NT2/D1 (cell line): Measurements from ENCODE around the gene CACNA1D.

Experiments
- DNase-seq: peaks from one replicate; pipeline ENCODE4 v3.0.0-alpha.2; 2011; ENCODE audit warnings: low read depth, low spot score
- H3K27me3 ChIP-seq: 2 replicates; pipeline ENCODE4 v1.6.0; 2011; ENCODE audit warnings: mild to moderate bottlenecking; ENCODE audit not compliant: insufficient read length, insufficient read depth
- H3K36me3 ChIP-seq: 2 replicates; pipeline ENCODE4 v1.6.1; 2011; ENCODE audit warnings: mild to moderate bottlenecking, low read length, mixed read lengths; ENCODE audit not compliant: insufficient read depth, insufficient read length
- H3K4me1 ChIP-seq: 2 replicates; pipeline ENCODE4 v1.5.1; 2011; ENCODE audit not compliant: insufficient read depth, insufficient read length
- H3K4me3 ChIP-seq: 2 replicates; pipeline ENCODE4 v1.5.1; 2011; ENCODE audit warnings: low read depth; ENCODE audit not compliant: insufficient read length
- H3K9ac ChIP-seq: 2 replicates; pipeline ENCODE4 v1.6.0; 2011; ENCODE audit warnings: low read depth; ENCODE audit not compliant: insufficient read length
- H3K9me3 ChIP-seq: 2 replicates; pipeline ENCODE4 v1.5.1; 2011; ENCODE audit warnings: mild to moderate bottlenecking, low read length; ENCODE audit not compliant: insufficient read depth
- SUZ12 ChIP-seq: IDR thresholded peaks from 2 replicates; pipeline ENCODE4 v1.6.1; 2011; ENCODE audit not compliant: insufficient read length, insufficient read depth; ENCODE audit errors: extremely low read depth
- YY1 ChIP-seq: IDR thresholded peaks from 2 replicates; pipeline ENCODE4 v1.6.1; 2011; ENCODE audit not compliant: insufficient read length, insufficient read depth
- ZNF274 ChIP-seq: IDR thresholded peaks from 2 replicates; pipeline ENCODE4 v1.6.1; 2011; ENCODE audit warnings: mild to moderate bottlenecking, low read depth, low read length

The CACNA1D gene

GRCh38 chr3:53845881-53846133, 351.4 kb downstream of the CACNA1D start:
- Histone ChIP-seq H3K27me3 (peaks cover 8% of the 10 kb centered on the region), H3K9me3 (no peaks in the 10 kb centered on the region), H3K36me3 (peaks cover 12% of the 10 kb centered on the region), H3K9ac (peak overlapping the region; percentile 94), H3K4me3 (peak overlapping the region; percentile 71), H3K4me1 (peaks cover 26% of the 10 kb centered on the region)
- DNase-seq = no peak
- TF ChIP-seq ZNF274 (no peak), YY1 (no peak), SUZ12 (no peak)

GRCh38 chr3:53846134-53846850, 351.9 kb downstream of the CACNA1D start, which contains the start of the genes CHDH and IL17RB:
Gene CHDH (minus strand): TSS chr3:53846419. CDS start chr3:53824008, 22,411 bp downstream.
Gene IL17RB (plus strand): TSS chr3:53846568. CDS start chr3:53846589, 21 bp downstream.
- no peaks in the 10 kb centered on the region for H3K9me3 ChIP-seq
- H3K27me3 ChIP-seq = peaks cover 8% of the 10 kb centered on the region
- H3K4me3 ChIP-seq = peak within 1 kb of the TSS; percentile 71
- H3K36me3 ChIP-seq = peaks cover 12% of the 10 kb centered on the region
- peak within 1 kb of the TSS; percentile 94 for H3K9ac ChIP-seq
- TF ChIP-seq YY1 (no peak), SUZ12 (no peak), ZNF274 (no peak)
- no peak for DNase-seq
- peaks cover 26% of the 10 kb centered on the region for H3K4me1 ChIP-seq

GRCh38 chr3:53846851-53847155, 352.4 kb downstream of the CACNA1D start:
- Histone ChIP-seq H3K4me1 (peaks cover 26% of the 10 kb centered on the region), H3K4me3 (peak overlapping the region; percentile 71), H3K9me3 (no peaks in the 10 kb centered on the region), H3K36me3 (peaks cover 12% of the 10 kb centered on the region), H3K27me3 (peaks cover 8% of the 10 kb centered on the region), H3K9ac (peak overlapping the region; percentile 94)
- DNase-seq = no peak
- TF ChIP-seq SUZ12 = no peak
- no peak for TF ChIP-seq ZNF274
- TF ChIP-seq YY1 = no peak

- Histone ChIP-seq H3K36me3 (peaks cover 22% of the 10 kb centered on the region), H3K9me3 (no peaks in the 10 kb centered on the region), H3K27me3 (peaks cover 8% of the 10 kb centered on the region), H3K4me3 (no peak overlapping the region), H3K9ac (no peak overlapping the region), H3K4me1 (peaks cover 5% of the 10 kb centered on the region)
- no peak for DNase-seq
- TF ChIP-seq SUZ12 (no peak), ZNF274 (no peak), YY1 (no peak)
Measured at GRCh38 chr3:53849916-53850315, 355.5 kb downstream of the CACNA1D start.

- no peak for DNase-seq
- Histone ChIP-seq H3K9ac (no peak overlapping the region), H3K4me1 (no peaks in the 10 kb centered on the region), H3K36me3 (peaks cover 24% of the 10 kb centered on the region), H3K4me3 (no peak overlapping the region), H3K9me3 (no peaks in the 10 kb centered on the region), H3K27me3 (peaks cover 8% of the 10 kb centered on the region)
- TF ChIP-seq ZNF274 (no peak), YY1 (no peak), SUZ12 (no peak)
Measured at GRCh38 chr3:53850895-53851294, 356.5 kb downstream of the CACNA1D start.

GRCh38 chr3:53856964-53857363, 362.6 kb downstream of the CACNA1D start:
- Histone ChIP-seq H3K4me1 (no peaks in the 10 kb centered on the region), H3K9me3 (no peaks in the 10 kb centered on the region), H3K36me3 (peaks cover 68% of the 10 kb centered on the region), H3K9ac (no peak overlapping the region), H3K4me3 (no peak overlapping the region), H3K27me3 (no peaks in the 10 kb centered on the region)
- no peak for TF ChIP-seq SUZ12
- no peak for TF ChIP-seq ZNF274
- DNase-seq = no peak

GRCh38 chr3:53858096-53858741, 363.8 kb downstream of the CACNA1D start:
- no peak overlapping the region for H3K4me3 ChIP-seq
- no peaks in the 10 kb centered on the region for H3K9me3 ChIP-seq
- no peaks in the 10 kb centered on the region for H3K4me1 ChIP-seq
- TF ChIP-seq SUZ12 (no peak), YY1 (no peak), ZNF274 (no peak)
- peaks cover 74% of the 10 kb centered on the region for H3K36me3 ChIP-seq
- H3K9ac ChIP-seq = no peak overlapping the region
- DNase-seq = no peak
- no peaks in the 10 kb centered on the region for H3K27me3 ChIP-seq
